Measurements from ENCODE around the gene ADRA2B.

The ADRA2B gene

GRCh38 chr2:96103761-96104486 is 12.4 kb downstream of the ADRA2B start:
- DNase-seq (ENCODE audit: low read depth), result no peak

DNA sequence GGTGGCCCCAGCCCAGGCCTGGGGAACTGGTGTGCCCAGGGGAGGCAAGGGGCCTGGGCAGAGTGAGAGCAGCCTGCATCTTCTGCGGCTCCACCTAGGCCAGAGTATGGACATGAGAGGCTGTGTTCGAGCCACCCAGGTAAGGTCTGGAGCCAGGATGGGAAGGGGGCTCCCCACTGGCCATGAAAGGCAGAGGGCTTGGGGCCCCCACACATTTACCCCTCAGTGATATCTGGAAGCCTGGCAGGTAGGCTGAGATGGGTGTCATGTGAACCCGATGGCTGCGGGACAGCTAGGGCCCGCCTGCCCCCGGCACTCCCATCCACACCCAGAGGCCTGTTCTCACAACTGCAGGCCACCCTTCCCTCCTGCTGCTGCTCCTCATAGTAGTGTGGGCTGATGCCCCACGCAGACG is 13.2 kb downstream of the ADRA2B start:
- no peak for DNase-seq (ENCODE audit: low read depth)

GRCh38 chr2:96102596-96103186 is 13.7 kb downstream of the ADRA2B start:
- DNase-seq (ENCODE audit: low read depth), result no peak

- no peak for DNase-seq (ENCODE audit: low read depth)
Measured at GRCh38 chr2:96100893-96101304, 15.5 kb downstream of the ADRA2B start.

- DNase-seq (ENCODE audit: low read depth), result no peak
Measured at GRCh38 chr2:96099861-96100798, 16.2 kb downstream of the ADRA2B start.

- DNase-seq (ENCODE audit: low read depth), result no peak
Measured at GRCh38 chr2:96098900-96099590, 17.3 kb downstream of the ADRA2B start.

DNA sequence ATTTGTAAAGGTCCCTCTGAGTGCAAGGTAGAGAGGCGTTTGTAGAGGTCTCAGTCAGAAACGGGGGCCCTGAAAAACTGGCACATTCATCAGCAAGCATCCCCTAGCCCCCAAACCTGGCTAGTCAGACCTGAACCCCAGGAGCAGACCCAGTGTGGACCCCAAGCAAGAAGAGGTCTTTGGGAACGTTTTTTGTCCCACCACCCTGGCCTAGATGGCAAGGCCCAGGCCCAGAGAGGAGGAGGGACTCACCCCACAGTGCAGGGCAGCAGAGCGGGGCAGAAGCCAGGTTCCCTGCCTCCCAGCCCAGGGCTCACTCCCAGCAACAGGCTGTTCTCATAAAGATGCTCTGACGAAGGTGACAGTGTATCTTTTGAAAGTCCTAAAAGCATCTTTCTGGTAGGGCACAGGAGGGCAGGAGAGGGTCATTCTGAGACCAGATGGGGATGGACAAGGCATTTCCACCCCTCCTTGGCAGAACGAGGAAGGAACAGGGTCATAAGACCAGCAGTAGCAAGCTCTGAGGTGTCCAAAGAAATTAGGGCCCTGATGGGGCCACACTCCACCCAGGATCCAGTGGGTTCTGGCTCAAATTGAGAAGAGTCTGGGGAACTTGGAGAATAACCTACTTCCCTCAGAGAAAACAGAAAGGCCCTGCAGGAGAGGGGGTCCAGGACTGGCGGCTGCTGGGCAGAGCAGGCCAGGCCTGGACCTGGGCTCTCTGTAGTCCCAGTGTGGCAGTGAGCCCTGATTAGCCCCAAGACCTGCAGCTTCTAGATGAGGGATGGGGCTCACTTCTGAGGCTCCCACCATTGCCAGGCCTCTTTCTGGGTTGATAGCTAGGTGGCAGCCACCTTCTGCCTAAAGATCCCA is 18.2 kb downstream of the ADRA2B start:
- DNase-seq (ENCODE audit: low read depth), result no peak

- no peak for DNase-seq (ENCODE audit: low read depth)
Measured at GRCh38 chr2:96097441-96097840, 18.9 kb downstream of the ADRA2B start.

GRCh38 chr2:96095116-96095636 is 21.2 kb downstream of the ADRA2B start:
- DNase-seq (ENCODE audit: low read depth), result no peak

DNA sequence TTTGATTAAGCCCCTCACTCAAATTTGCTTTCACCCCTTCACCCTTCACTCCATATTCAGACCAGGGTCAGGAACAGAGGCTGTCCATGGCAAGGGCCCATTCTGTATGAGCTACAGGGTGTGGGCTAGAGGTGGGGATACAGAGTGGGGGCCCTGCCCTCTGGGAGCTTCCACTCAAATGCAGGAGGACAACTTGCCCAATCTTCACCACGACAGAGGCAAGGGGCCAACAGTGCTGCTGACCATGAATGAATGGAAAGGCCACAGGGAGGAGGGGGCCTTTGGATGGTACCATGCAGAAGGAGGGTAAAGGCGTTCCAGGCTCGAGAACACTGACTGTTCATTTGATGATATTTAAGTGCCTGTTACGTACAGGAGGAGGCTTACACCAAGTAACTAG is 22.8 kb downstream of the ADRA2B start:
- DNase-seq (ENCODE audit: low read depth), result no peak

GRCh38 chr2:96092951-96093350 is 23.4 kb downstream of the ADRA2B start:
- DNase-seq (ENCODE audit: low read depth), result no peak

- DNase-seq (ENCODE audit: low read depth), result no peak
Measured at GRCh38 chr2:96092573-96092877, 23.8 kb downstream of the ADRA2B start.

GRCh38 chr2:96091711-96092572 is 24.4 kb downstream of the ADRA2B start:
- DNase-seq (ENCODE audit: low read depth), result no peak

DNA sequence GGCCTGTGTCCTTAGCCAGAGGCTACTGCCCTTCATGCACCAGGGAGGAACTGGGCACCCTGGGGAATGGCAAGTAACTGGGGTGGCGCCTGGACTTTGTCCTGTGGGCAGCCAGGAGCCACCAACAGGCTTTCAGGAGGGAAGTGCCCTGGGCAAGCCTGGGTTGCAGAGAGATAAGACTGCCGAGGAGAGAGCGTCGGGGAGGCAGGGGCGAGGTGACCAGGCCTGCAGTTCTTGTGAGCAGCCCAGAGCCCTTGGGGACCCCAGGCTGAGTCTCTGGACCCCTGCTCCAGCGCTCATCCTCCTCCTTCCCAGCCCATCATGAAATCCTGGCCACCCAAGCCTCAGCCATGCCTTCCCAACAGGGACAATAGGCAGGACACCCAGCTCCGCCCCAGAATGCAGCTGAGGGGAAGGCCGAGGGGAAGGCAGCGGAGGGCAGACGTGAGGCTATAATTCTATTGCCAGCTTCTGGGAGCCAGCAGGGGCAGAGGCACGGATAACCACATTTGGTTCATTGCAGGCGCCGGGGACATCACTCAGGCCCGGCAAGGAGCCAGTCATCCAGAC is 25.1 kb downstream of the ADRA2B start:
- no peak for DNase-seq (ENCODE audit: low read depth)

DNA sequence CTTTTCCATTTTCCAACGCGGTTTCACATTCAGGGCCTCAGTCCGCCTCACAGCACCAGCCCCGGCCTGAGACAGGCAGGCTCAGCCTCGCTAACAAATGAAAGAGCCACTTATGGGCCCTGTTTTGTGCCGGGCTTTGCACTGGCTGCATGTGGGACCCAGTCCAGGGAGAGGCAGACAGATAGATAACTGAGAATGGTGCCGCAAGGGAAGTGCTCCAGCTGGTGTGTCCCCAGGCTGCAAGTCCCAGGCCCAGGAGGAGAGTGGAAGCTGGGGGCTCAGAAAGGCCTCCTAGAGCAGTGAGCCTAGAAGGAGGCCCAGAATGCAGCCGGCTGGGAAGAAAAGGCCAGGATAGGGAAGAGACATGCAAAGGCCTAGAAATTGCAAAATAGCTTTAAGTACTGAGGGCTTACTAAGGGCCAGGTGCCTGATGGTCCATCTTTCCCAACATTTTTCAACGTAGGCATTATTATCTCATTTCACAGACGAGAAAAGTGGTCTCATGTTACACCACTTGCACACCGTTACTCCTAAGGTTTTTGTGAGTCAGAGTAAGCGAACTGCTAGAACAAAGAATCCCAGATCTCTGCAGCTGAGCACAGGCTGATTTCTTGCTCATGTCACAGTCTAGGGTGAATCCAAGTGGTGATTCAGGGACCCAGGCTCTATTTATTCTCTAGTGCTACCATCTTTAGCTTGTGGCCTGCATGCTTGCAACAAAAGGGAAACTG is 26.0 kb downstream of the ADRA2B start:
- DNase-seq (ENCODE audit: low read depth), result no peak

GRCh38 chr2:96089356-96090195 is 26.8 kb downstream of the ADRA2B start:
- no peak for DNase-seq (ENCODE audit: low read depth)

- no peak for DNase-seq (ENCODE audit: low read depth)
Measured at GRCh38 chr2:96088340-96089335, 27.7 kb downstream of the ADRA2B start.
